NB4 (cell line): ENCODE data around the gene EFL1.

ENCODE experiments used
- CTCF ChIP-seq: IDR thresholded peaks from one replicate; pipeline ENCODE4 v1.5.1; 2012; ENCODE audit warnings: low read depth, low read length
- MYC ChIP-seq: IDR thresholded peaks from 2 replicates; pipeline ENCODE4 v1.6.1; 2011; ENCODE audit warnings: low read depth, low read length
- POLR2A ChIP-seq: IDR thresholded peaks from 2 replicates; pipeline ENCODE4 v1.6.1; 2011; ENCODE audit warnings: mild to moderate bottlenecking; ENCODE audit not compliant: insufficient read length; ENCODE audit errors: extremely low read depth

- TF ChIP-seq CTCF (no peak), MYC (no peak), POLR2A (no peak)
Observed at GRCh38 chr15:82129761-82130160, 132.8 kb downstream of the EFL1 start.
